GM18519 (cell line): Measurements from ENCODE around the gene USP17L22.
"Not testable (repeated sequence)": the region's sequence is repeated elsewhere in the genome, so short reads cannot be mapped to it uniquely, and the experiment has no call there.

Source experiments
- ATAC-seq: cut with Tn5 transposase; IDR thresholded peaks from one replicate; pipeline ENCODE4 v1.9.1; 2021; ENCODE audit warnings: mild to moderate bottlenecking, moderate library complexity; ENCODE audit not compliant: unreplicated experiment, low FRiP score

Gene USP17L22, protein sequence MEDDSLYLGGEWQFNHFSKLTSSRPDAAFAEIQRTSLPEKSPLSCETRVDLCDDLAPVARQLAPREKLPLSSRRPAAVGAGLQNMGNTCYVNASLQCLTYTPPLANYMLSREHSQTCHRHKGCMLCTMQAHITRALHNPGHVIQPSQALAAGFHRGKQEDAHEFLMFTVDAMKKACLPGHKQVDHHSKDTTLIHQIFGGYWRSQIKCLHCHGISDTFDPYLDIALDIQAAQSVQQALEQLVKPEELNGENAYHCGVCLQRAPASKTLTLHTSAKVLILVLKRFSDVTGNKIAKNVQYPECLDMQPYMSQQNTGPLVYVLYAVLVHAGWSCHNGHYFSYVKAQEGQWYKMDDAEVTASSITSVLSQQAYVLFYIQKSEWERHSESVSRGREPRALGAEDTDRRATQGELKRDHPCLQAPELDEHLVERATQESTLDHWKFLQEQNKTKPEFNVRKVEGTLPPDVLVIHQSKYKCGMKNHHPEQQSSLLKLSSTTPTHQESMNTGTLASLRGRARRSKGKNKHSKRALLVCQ

DNA sequence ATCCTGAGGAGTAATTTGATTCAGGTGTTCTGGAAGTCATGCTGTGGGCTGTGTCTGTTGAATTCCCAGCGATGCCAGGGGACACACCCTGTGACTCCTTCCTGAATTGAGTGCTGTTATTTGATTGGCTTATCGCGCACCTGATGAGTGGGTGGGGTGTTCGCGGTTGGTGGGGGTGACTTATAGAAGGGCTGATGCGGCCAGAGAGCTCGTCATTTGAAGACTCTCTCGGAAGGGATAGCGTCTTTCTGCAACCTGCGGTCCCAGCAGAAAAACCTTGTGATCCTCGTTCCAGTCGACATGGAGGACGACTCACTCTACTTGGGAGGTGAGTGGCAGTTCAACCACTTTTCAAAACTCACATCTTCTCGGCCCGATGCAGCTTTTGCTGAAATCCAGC lies at the start of gene USP17L22:
Gene USP17L22, plus strand, starts transcription at position 301 of the 400 bp plus-strand sequence. Its CDS starts 0 bp downstream, at position 301.
- not testable (repeated sequence) for ATAC-seq

DNA sequence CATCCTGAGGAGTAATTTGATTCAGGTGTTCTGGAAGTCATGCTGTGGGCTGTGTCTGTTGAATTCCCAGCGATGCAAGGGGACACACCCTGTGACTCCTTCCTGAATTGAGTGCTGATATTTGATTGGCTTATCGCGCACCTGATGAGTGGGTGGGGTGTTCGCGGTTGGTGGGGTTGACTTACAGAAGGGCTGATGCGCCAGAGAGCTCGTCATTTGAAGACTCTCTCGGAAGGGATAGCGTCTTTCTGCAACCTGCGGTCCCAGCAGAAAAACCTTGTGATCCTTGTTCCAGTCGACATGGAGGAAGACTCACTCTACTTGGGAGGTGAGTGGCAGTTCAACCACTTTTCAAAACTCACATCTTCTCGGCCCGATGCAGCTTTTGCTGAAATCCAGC lies 47.6 kb upstream of the USP17L22 start, which contains the start of gene USP17L12:
Gene USP17L12, plus strand, starts transcription at position 301 of the 400 bp plus-strand sequence. Its CDS starts 0 bp downstream, at position 301.
- not testable (repeated sequence) for ATAC-seq

DNA sequence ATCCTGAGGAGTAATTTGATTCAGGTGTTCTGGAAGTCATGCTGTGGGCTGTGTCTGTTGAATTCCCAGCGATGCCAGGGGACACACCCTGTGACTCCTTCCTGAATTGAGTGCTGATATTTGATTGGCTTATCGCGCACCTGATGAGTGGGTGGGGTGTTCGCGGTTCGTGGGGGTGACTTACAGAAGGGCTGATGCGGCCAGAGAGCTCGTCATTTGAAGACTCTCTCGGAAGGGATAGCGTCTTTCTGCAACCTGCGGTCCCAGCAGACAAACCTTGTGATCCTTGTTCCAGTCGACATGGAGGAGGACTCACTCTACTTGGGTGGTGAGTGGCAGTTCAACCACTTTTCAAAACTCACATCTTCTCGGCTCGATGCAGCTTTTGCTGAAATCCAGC lies 42.8 kb upstream of the USP17L22 start, which contains the start of gene USP17L13:
Gene USP17L13, plus strand, starts transcription at position 301 of the 400 bp plus-strand sequence. Its CDS starts 0 bp downstream, at position 301.
- not testable (repeated sequence) for ATAC-seq

DNA sequence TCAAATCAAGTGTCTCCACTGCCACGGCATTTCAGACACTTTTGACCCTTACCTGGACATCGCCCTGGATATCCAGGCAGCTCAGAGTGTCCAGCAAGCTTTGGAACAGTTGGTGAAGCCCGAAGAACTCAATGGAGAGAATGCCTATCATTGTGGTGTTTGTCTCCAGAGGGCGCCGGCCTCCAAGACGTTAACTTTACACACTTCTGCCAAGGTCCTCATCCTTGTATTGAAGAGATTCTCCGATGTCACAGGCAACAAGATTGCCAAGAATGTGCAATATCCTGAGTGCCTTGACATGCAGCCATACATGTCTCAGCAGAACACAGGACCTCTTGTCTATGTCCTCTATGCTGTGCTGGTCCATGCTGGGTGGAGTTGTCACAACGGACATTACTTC lies 37.2 kb upstream of the USP17L22 start:
- ATAC-seq = not testable (repeated sequence)

DNA sequence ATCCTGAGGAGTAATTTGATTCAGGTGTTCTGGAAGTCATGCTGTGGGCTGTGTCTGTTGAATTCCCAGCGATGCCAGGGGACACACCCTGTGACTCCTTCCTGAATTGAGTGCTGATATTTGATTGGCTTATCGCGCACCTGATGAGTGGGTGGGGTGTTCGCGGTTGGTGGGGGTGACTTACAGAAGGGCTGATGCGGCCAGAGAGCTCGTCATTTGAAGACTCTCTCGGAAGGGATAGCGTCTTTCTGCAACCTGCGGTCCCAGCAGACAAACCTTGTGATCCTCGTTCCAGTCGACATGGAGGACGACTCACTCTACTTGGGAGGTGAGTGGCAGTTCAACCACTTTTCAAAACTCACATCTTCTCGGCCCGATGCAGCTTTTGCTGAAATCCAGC lies 33.3 kb upstream of the USP17L22 start, which contains the start of gene USP17L15:
Gene USP17L15, plus strand, starts transcription at position 301 of the 400 bp plus-strand sequence. Its CDS starts 0 bp downstream, at position 301.
- not testable (repeated sequence) for ATAC-seq

DNA sequence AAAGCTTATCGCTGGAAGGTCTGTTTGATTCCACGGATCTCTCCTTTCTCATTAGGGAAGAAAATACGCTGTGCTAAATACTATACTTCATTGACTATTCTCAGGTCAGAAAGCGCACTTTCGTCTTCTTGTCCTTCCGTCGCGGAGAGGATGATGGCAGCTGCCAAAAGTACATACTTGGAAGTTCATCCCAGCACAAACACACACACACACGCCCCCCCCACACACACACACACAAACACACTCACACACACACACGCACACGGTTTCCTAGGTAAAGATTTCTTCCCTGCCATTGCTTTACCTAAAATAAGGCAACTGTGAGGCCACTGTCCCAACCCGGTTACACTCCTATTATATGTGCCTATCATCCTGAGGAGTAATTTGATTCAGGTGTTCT lies 29.0 kb upstream of the USP17L22 start:
- ATAC-seq = not testable (repeated sequence)

DNA sequence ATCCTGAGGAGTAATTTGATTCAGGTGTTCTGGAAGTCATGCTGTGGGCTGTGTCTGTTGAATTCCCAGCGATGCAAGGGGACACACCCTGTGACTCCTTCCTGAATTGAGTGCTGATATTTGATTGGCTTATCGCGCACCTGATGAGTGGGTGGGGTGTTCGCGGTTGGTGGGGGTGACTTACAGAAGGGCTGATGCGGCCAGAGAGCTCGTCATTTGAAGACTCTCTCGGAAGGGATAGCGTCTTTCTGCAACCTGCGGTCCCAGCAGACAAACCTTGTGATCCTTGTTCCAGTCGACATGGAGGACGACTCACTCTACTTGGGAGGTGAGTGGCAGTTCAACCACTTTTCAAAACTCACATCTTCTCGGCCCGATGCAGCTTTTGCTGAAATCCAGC lies 23.8 kb upstream of the USP17L22 start, which contains the start of gene USP17L17:
Gene USP17L17, plus strand, starts transcription at position 301 of the 400 bp plus-strand sequence. Its CDS starts 0 bp downstream, at position 301.
- not testable (repeated sequence) for ATAC-seq

DNA sequence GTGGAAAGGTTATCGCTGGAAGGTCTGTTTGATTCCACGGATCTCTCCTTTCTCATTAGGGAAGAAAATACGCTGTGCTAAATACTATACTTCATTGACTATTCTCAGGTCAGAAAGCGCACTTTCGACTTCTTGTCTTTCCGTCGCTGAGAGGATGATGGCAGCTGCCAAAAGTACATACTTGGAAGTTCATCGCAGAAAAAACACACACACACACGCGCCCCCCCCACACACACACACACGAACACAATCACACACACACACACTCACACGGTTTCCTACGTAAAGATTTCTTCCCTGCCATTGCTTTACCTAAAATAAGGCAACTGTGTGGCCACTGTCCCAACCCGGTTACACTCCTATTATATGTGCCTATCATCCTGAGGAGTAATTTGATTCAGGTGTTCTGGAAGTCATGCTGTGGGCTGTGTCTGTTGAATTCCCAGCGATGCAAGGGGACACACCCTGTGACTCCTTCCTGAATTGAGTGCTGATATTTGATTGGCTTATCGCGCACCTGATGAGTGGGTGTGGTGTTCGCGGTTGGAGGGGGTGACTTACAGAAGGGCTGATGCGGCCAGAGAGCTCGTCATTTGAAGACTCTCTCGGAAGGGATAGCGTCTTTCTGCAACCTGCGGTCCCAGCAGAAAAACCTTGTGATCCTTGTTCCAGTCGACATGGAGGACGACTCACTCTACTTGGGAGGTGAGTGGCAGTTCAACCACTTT lies 19.3 kb upstream of the USP17L22 start, which contains the start of gene USP17L18:
Gene USP17L18, plus strand, starts transcription at position 678 of the 728 bp plus-strand sequence. Its CDS starts 0 bp downstream, at position 678.
- ATAC-seq = not testable (repeated sequence)

DNA sequence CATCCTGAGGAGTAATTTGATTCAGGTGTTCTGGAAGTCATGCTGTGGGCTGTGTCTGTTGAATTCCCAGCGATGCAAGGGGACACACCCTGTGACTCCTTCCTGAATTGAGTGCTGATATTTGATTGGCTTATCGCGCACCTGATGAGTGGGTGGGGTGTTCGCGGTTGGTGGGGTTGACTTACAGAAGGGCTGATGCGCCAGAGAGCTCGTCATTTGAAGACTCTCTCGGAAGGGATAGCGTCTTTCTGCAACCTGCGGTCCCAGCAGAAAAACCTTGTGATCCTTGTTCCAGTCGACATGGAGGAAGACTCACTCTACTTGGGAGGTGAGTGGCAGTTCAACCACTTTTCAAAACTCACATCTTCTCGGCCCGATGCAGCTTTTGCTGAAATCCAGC lies 14.3 kb upstream of the USP17L22 start, which contains the start of gene USP17L19:
Gene USP17L19, plus strand, starts transcription at position 301 of the 400 bp plus-strand sequence. Its CDS starts 0 bp downstream, at position 301.
- not testable (repeated sequence) for ATAC-seq

DNA sequence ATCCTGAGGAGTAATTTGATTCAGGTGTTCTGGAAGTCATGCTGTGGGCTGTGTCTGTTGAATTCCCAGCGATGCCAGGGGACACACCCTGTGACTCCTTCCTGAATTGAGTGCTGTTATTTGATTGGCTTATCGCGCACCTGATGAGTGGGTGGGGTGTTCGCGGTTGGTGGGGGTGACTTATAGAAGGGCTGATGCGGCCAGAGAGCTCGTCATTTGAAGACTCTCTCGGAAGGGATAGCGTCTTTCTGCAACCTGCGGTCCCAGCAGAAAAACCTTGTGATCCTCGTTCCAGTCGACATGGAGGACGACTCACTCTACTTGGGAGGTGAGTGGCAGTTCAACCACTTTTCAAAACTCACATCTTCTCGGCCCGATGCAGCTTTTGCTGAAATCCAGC lies 9.6 kb upstream of the USP17L22 start, which contains the start of gene USP17L20:
Gene USP17L20, plus strand, starts transcription at position 301 of the 400 bp plus-strand sequence. Its CDS starts 0 bp downstream, at position 301.
- ATAC-seq = not testable (repeated sequence)

DNA sequence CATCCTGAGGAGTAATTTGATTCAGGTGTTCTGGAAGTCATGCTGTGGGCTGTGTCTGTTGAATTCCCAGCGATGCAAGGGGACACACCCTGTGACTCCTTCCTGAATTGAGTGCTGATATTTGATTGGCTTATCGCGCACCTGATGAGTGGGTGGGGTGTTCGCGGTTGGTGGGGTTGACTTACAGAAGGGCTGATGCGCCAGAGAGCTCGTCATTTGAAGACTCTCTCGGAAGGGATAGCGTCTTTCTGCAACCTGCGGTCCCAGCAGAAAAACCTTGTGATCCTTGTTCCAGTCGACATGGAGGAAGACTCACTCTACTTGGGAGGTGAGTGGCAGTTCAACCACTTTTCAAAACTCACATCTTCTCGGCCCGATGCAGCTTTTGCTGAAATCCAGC lies 4.8 kb upstream of the USP17L22 start, which contains the start of gene USP17L21:
Gene USP17L21, plus strand, starts transcription at position 301 of the 400 bp plus-strand sequence. Its CDS starts 0 bp downstream, at position 301.
- ATAC-seq = not testable (repeated sequence)

DNA sequence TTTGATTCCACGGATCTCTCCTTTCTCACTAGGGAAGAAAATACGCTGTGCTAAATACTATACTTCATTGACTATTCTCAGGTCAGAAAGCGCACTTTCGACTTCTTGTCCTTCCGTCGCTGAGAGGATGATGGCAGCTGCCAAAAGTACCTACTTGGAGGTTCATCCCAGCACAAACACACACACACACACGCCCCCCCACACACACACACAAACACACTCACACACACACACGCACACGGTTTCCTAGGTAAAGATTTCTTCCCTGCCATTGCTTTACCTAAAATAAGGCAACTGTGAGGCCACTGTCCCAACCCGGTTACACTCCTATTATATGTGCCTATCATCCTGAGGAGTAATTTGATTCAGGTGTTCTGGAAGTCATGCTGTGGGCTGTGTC lies 4.3 kb downstream of the USP17L22 start:
- not testable (repeated sequence) for ATAC-seq
